Smooth muscle cell (in vitro differentiated cells): Measurements from ENCODE around the gene SLC35C1. TPM values are rescaled to one million over a fixed set of nuclear protein-coding genes. Genes with fewer than 3 reads are reported as not detected.

Source experiments
- DNase-seq: peaks from one replicate; lab custom pipeline; 2025; ENCODE audit not compliant: unreplicated experiment; lab: John Stamatoyannopoulos, UW
- H2AFZ ChIP-seq: fragments of 200-600 bp; sonication (generic); 2 replicates; pipeline ENCODE4 v1.6.0; 2016; ENCODE audit warnings: antibody characterized with exemption, low read depth, mild to moderate bottlenecking
- H3F3A ChIP-seq: fragments of 200-600 bp; sonication (generic); 2 replicates; pipeline ENCODE4 v1.6.0; 2017; ENCODE audit warnings: antibody characterized with exemption, low read depth
- H3K27ac ChIP-seq: fragments of 200-600 bp; sonication (generic); 2 replicates; pipeline ENCODE4 v1.5.1; 2016; ENCODE audit warnings: low read depth, mild to moderate bottlenecking
- H3K27me3 ChIP-seq: fragments of 200-600 bp; sonication (generic); 2 replicates; pipeline ENCODE4 v1.6.1; 2016; ENCODE audit warnings: low read depth, mild to moderate bottlenecking
- H3K36me3 ChIP-seq: fragments of 200-600 bp; sonication (generic); 2 replicates; pipeline ENCODE4 v1.5.1; 2016; ENCODE audit warnings: low read depth
- H3K4me1 ChIP-seq: fragments of 200-600 bp; sonication (generic); 2 replicates; pipeline ENCODE4 v1.5.1; 2016; ENCODE audit warnings: low read depth
- H3K4me2 ChIP-seq: fragments of 200-600 bp; sonication (generic); 2 replicates; pipeline ENCODE4 v1.6.0; 2016; ENCODE audit warnings: mild to moderate bottlenecking
- H3K4me3 ChIP-seq: fragments of 200-600 bp; sonication (generic); 2 replicates; pipeline ENCODE4 v1.5.1; 2016; ENCODE audit warnings: mild to moderate bottlenecking
- H3K79me2 ChIP-seq: fragments of 200-600 bp; sonication (generic); 2 replicates; pipeline ENCODE4 v1.6.0; 2016; ENCODE audit warnings: low read depth, mild to moderate bottlenecking
- H3K9ac ChIP-seq: fragments of 200-600 bp; sonication (generic); 2 replicates; pipeline ENCODE4 v1.6.0; 2016; ENCODE audit warnings: low read depth
- H3K9me3 ChIP-seq: fragments of 200-600 bp; sonication (generic); replicated peaks from 2 replicates; pipeline ENCODE4 v1.5.1; 2016; ENCODE audit warnings: low read depth
- H4K20me1 ChIP-seq: fragments of 200-600 bp; sonication (generic); 2 replicates; pipeline ENCODE4 v1.6.0; 2016; ENCODE audit warnings: low read depth
- WGBS: methylation state at CpG from one replicate; pipeline ENCODE4 v1.1.7; 2016; ENCODE audit warnings: low lambda C conversion rate; 5-methylcytosine and 5-hydroxymethylcytosine counted together
- polyA plus RNA-seq: library from polyadenylated mRNA; unstranded; fragments of >200 nt; fragmentation: Nextera tagmentation; extraction: Ambion mirVana; gene quantifications from 2 replicates; pipeline ENCODE4 v1.2.1, GENCODE V29; 2016
- total RNA-seq: library from RNA; depleted of rRNA; stranded (reverse); fragments of >200 nt; gene quantifications from 2 replicates; pipeline ENCODE4 v1.2.3, GENCODE V29; 2014
- TF ChIP-seq, protein P1 (sequence below): fragments of 200-600 bp; sonication (generic); IDR thresholded peaks from 2 replicates; pipeline ENCODE4 v1.5.1; 2017; ENCODE audit warnings: borderline replicate concordance, mild to moderate bottlenecking, antibody characterized with exemption; ENCODE audit not compliant: insufficient read depth, poor library complexity, severe bottlenecking

SLC35C1 gene
- total and polyA plus RNA-seq, 2 experiments from 2014 or later, result 8.9 to 32.7 TPM

DNA sequence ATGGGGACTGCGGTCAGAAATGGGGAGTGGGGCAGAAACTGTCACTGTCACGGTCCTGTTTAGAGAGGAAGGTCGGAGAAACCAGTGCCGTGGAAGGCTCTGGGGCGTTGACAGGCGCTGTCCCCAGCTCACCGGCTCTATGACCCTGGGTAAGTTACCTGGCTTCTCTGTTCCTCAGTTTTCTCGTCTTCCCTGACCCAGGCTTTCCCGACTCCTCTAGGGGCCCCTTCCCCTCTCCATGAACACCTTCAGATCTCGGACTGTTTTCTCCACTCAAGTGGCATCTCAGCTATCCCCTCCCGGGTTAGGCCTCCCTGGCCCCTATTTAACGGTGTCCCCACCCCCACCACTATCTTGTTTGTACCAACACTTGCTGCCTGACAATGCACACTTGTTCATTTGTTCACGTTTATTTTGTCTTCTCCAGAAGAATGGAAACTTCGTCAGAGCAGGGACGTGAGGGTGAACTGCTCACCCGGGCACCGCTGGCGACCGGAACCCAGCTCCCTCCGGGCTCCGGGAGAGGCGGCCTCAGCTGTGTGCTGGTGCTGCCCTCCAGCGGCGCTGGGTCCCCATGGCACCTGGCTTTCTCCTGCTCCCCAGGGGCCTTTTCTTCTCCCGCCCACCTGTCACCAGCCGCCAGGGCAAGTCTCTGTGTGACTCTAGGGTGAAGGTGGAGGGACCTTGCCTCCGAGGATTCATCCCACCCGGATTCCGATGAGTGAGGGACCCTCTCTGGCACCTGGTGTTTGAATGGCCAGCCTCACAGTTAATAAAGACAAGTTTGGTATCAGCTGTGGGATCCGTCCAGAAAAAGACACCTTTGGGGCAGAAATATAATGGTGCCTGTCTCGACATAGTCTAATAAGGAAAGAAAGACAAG lies 33.1 kb upstream of the SLC35C1 start:
- Histone ChIP-seq H3K9me3 (no peaks in the 10 kb centered on the region), H3K36me3 (no peaks in the 10 kb centered on the region), H3K4me2 (peak overlapping the region; percentile 94), H3K4me1 (no peaks in the 10 kb centered on the region), H2AFZ (peak overlapping the region; percentile 95), H3K9ac (no peak overlapping the region), H3K27ac (no peak overlapping the region), H3K4me3 (peak overlapping the region; percentile 67), H3K27me3 (peaks cover 5% of the 10 kb centered on the region), H3K79me2 (no peaks in the 10 kb centered on the region), H3F3A (no peaks in the 10 kb centered on the region), H4K20me1 (no peaks in the 10 kb centered on the region)
- TF ChIP-seq, protein P1, sequence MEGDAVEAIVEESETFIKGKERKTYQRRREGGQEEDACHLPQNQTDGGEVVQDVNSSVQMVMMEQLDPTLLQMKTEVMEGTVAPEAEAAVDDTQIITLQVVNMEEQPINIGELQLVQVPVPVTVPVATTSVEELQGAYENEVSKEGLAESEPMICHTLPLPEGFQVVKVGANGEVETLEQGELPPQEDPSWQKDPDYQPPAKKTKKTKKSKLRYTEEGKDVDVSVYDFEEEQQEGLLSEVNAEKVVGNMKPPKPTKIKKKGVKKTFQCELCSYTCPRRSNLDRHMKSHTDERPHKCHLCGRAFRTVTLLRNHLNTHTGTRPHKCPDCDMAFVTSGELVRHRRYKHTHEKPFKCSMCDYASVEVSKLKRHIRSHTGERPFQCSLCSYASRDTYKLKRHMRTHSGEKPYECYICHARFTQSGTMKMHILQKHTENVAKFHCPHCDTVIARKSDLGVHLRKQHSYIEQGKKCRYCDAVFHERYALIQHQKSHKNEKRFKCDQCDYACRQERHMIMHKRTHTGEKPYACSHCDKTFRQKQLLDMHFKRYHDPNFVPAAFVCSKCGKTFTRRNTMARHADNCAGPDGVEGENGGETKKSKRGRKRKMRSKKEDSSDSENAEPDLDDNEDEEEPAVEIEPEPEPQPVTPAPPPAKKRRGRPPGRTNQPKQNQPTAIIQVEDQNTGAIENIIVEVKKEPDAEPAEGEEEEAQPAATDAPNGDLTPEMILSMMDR, result peak; percentile 98
- WGBS, result 6% methylated on average over 31 of the region's 31 CpGs
- DNase-seq, result peak; percentile 68

DNA sequence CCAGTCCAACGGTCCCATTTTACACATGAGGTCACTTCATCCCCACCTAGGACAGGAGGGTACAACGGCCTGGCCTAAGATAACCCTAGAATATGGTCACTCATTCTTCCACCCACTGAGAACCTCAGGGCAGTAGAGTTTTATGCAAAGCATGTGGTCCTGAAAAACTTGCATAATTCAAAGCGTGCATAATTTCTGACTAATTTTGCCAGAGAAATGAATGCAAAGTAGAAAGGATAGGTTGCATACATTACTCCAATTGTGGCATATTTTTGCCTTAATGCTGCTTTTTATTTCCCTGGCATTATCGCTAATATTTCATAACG lies 32.5 kb upstream of the SLC35C1 start:
- Histone ChIP-seq H3K9me3 (no peaks in the 10 kb centered on the region), H3F3A (no peaks in the 10 kb centered on the region), H4K20me1 (no peaks in the 10 kb centered on the region), H3K79me2 (no peaks in the 10 kb centered on the region), H3K4me3 (no peak overlapping the region), H2AFZ (no peak overlapping the region), H3K27ac (no peak overlapping the region), H3K36me3 (no peaks in the 10 kb centered on the region), H3K4me2 (no peak overlapping the region), H3K4me1 (no peaks in the 10 kb centered on the region), H3K27me3 (no peaks in the 10 kb centered on the region), H3K9ac (no peak overlapping the region)
- no peak for DNase-seq
- TF ChIP-seq, protein P1, result no peak
- WGBS, result 67% methylated on average over 5 of the region's 5 CpGs

DNA sequence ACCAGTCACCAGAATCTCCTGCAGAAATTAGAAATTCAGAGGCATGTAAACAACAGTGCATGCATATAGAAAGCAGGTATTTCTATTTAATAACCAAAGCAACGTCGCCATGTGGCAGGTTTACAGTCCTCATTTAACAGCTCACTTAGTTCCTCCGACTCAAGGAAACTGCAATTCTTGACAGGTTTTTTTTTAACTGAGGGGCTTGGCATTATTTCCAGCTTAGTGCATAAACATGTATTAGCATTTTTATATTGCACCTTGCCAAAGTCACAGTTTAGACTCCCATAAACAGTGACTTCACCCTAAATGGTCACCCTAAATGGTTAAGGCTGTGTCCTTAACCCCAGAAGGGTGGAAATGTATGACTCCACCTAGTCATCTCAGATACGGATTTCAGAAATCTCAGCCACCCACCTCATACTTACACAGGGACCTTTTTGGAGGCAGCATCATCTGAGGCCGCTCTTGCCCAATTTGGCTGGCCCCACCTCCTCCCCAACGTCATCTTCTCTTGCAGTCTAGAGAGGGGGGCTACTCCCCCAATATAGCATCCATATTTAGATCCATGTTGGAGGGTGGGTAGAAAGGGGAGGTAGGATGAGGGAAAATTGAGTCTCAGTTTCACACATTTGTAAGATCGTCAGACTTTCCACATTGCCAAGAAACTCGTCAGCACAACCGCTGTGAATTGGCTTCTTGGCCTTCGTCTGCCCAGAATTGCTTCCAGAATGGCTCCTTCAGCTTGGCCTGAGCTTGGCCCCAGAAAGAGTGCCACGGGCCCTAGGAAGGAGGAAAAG lies 31.8 kb upstream of the SLC35C1 start:
- Histone ChIP-seq H3K9me3 (no peaks in the 10 kb centered on the region), H3K36me3 (no peaks in the 10 kb centered on the region), H3K9ac (no peak overlapping the region), H3K4me2 (no peak overlapping the region), H3K4me3 (no peak overlapping the region), H3K27ac (no peak overlapping the region), H3K4me1 (no peaks in the 10 kb centered on the region), H3F3A (no peaks in the 10 kb centered on the region), H3K27me3 (no peaks in the 10 kb centered on the region), H3K79me2 (no peaks in the 10 kb centered on the region), H4K20me1 (no peaks in the 10 kb centered on the region), H2AFZ (no peak overlapping the region)
- WGBS, result 73% methylated on average over 11 of the region's 11 CpGs
- no peak for DNase-seq
- TF ChIP-seq, protein P1, result no peak
